HG03575 (cell line): ENCODE measurements around the gene CYRIA.
A peak's percentile ranks its signal among the peaks of the same experiment; 100 is the strongest.

ENCODE experiments used
- ATAC-seq: cut with Tn5 transposase; IDR thresholded peaks from one replicate; pipeline ENCODE4 v1.9.1; 2021; ENCODE audit not compliant: unreplicated experiment, insufficient number of reproducible peaks, low FRiP score; ENCODE audit errors: extremely low read depth

CYRIA gene

DNA sequence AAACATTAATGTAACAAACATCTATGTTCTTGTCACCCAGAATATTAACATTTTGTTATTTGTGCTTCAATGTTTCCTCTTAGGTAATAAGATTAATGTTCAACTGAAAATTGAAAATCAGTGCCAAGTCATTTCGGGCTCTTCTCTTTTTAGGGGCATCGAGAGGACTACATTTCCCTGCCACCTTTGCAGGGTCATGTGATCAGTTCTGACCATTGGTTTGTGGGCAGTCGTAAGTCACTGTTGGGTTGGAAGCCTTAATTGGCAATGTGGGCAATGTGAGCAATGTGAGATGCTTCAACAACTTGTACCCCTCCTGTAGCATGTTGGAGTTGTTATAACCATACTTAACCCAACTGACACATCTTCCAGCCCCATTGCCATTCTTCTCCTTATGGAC, 10.1 kb upstream of the CYRIA start:
- no peak for ATAC-seq

DNA sequence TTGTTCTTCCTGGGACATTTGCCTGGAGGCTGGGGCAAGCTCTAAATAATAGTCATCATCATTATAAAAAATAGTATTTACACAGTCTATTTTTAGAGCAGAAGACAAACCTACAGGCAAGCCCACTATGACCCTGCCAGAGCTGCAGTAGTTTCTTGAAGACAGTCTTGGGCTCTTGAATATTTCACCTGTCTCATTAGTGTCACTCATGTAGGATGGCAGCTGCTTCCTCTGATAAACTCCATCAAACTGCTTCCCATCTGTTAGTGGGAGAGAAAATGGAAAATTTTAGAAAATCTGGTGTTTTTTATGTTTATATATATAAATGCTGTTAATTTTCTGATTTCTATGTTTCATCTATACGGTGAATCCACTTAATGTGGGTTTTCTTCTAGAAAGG, 8.5 kb upstream of the CYRIA start:
- no peak for ATAC-seq

- no peak for ATAC-seq
Observed at GRCh38 chr2:16671760-16672159, 6.1 kb upstream of the CYRIA start.

- ATAC-seq, result no peak
Observed at GRCh38 chr2:16669388-16669787, 3.8 kb upstream of the CYRIA start.

GRCh38 chr2:16666449-16666801, 791 bp upstream of the CYRIA start:
- no peak for ATAC-seq

DNA sequence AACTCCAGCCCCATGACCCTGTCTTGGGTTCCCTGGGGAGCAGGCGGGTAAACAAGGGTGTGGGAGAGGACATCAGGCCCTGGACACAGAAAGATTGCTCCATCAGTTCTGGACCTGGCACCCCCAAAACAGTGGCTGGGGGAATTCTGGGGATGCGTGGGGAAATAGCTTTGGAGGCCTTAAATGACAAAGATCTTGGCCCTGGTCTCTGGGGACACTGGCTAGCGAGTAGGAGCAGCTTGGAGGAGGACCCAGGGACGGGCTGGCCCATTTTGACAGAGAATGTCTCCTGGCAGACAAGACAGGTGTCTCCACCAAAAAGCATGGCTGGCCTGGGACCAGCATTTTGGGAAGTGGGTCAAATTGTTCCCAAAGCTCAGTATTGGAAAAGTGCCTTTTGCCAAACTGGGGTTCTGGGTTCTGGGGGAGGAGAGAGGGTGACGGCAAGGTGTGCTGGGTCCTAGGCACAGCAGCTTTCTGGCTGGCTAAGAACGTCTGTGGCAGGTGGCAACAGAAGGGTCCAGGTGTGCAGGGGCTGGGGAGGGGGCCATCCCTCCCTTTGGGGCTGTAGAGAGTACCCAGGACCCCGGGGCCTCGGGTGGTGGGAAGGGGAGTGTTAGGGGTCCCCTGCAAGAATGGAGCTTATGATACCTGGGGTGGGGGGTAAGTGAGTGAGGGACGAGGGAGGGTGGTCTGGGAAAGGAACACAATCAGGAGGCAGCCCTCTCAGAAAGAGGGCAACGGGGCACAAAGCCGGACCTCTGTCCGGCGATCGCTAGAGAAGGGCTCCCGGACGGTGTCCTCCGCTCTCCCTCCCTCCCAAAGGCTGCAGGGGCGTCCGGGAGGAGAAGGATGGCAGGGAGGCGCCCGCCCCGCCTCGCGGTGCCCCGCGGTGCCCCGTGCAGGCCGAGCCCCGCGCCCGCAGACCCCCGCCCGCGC, 556 bp downstream of the CYRIA start:
- ATAC-seq, result no peak

DNA sequence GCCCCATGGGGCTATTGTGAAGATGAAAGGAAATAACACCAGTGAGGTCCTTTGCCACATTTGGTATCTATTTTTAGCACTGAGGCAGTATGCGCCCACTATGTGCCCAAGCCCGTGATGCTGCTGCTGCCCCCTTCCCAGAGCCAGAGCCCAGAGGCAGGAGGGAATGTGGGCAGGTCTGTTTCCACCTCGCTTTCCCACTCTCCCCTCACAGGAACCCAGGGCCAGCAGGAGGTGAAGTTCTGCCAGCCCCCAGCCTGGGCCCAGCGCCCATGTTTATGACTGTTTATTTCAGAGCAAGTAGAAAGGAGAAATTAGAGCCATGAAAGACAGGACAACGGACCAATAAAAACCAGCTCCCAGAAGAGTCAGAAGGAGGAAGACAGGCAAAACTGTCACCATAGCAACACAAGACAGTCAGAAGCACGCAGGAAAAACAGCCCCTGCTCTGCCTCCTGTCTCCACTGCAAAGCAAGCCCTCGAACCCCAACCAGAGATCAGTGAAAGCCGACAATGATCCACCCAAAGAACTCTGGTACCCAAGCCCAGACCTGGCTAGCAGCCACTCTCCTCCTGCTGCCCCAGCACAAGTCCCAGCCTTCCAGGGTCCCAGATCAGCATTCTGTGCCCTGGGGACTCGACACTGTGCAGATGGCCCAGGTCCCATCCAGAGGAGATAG, 1.4 kb downstream of the CYRIA start:
- no peak for ATAC-seq

DNA sequence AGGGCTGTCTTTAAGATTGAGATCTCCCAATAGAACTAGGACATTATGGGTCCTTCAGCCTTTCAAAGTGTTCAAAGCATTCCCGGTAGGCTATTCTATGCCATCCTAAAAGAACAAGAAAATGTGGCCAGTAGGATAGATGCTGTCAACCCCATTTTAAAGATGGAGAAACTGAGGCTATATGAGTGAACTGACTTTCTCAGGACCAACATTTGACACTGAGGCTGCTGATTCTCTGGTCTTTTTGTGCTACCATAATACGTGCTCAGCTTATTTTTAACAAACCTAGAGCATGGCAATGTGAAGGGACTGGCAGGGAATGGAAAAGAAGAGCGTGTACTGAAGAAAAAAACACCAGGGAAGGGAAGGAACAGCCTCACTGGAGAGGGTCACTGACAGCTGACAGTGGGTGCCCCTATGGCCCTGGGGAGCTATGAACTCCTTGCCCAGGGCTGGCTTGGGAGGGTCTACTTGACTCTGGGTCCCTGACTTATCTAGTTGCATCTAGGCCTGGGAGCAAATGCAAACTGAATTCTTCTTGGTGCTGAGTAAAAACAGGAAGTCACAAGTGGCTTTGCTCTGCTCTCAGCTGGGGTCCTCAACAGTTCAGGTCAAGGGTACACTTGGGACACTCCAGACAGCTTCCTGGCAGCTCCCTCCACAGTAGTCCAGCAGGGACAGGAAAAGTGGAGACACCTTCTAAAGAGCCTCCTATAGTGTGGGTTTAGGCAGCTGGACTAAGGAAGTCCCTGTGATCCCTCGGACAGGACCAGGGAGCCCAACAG, 2.3 kb downstream of the CYRIA start:
- no peak for ATAC-seq

- no peak for ATAC-seq
Observed at GRCh38 chr2:16661936-16662839, 3.4 kb downstream of the CYRIA start.

GRCh38 chr2:16661526-16661925, 4.1 kb downstream of the CYRIA start:
- ATAC-seq, result no peak

GRCh38 chr2:16660556-16660955, 5.1 kb downstream of the CYRIA start:
- ATAC-seq, result no peak

- no peak for ATAC-seq
Observed at GRCh38 chr2:16660114-16660513, 5.5 kb downstream of the CYRIA start.

GRCh38 chr2:16658076-16658739, 7.4 kb downstream of the CYRIA start:
- ATAC-seq, result no peak

DNA sequence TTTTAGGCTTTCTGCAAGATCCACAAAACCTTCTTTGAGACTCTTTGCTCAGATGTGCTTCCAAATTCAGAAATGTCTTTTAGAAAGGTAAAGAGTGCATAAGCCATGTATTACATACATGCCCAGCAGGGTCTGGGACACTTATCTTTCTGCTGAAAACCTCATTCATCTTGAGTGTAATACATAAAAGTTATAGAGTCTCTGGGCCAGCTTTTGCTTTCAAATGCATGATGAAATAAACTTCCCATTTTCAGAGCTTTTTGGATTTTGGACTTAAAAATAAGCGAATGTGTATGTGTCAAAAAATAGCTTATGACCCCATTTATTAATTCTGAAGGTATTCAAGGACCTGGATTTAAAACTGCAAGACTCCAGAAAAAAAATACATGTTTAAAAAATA, 8.0 kb downstream of the CYRIA start:
- no peak for ATAC-seq

GRCh38 chr2:16656784-16657391, 8.7 kb downstream of the CYRIA start:
- peak; percentile 89 for ATAC-seq

- ATAC-seq, result no peak
Observed at GRCh38 chr2:16655905-16656642, 9.6 kb downstream of the CYRIA start.

DNA sequence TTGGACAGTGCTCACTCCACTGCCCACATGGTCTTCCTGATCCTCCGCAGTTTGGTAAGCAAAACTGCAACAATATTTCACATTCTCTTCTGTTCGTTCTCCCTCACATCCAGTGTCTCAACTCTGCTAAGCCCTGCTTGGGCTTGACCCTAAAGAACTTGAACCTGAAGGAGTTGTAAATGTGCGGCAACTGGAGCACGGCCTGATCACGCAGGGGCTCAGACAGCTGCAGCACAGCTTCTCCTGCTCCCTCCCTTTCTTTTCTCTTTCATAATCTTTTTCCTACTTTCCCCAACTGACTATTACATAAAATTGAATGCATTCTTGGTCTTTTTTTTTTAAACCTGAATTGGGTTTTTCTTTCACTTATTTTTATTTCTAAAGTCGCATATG, 10.2 kb downstream of the CYRIA start:
- no peak for ATAC-seq
